ENCODE measurements around the gene TRAM2.

TRAM2 gene

GRCh38 chr6:52603000-52603795 lies 26.3 kb upstream of the TRAM2 start:
- H3K4me3 ChIP-seq (ENCODE audit: low read length) = no peak overlapping the region
- H3F3A ChIP-seq (ENCODE audit: control insufficient read depth, insufficient read depth) = no peaks in the 10 kb centered on the region
- H3K27me3 ChIP-seq (ENCODE audit: control insufficient read depth, low read length) = peaks cover 3% of the 10 kb centered on the region; the same call in 1 of the 2 replicates
- H3K9me3 ChIP-seq (ENCODE audit: control insufficient read depth, insufficient read depth, low read length) = no peaks in the 10 kb centered on the region
- H3K9me2 ChIP-seq (replicated peaks; ENCODE audit: control insufficient read depth, low read length) = no peaks in the 10 kb centered on the region
- TF ChIP-seq CTCF (IDR thresholded peaks at IDR 0.05; ENCODE audit: low read depth, low read length, poor library complexity, severe bottlenecking) (no peak), EZH2phosphoT487 (IDR thresholded peaks at IDR 0.05; ENCODE audit: borderline replicate concordance, low read length) (no peak)
- H3K4me2 ChIP-seq (ENCODE audit: low read length) = no peak overlapping the region
- H3K27ac ChIP-seq (ENCODE audit: low read depth, low read length) = no peak overlapping the region
- no peaks in the 10 kb centered on the region for H3K36me3 ChIP-seq (ENCODE audit: control insufficient read depth, low read length)
- peaks cover 7% of the 10 kb centered on the region for H3K4me1 ChIP-seq (ENCODE audit: control insufficient read depth, low read length)
- H3K79me2 ChIP-seq (ENCODE audit: control insufficient read depth, low read length) = no peaks in the 10 kb centered on the region
- H4K20me1 ChIP-seq (ENCODE audit: control insufficient read depth, insufficient read depth, low read depth, low read length) = no peaks in the 10 kb centered on the region

GRCh38 chr6:52598824-52599190 lies 21.9 kb upstream of the TRAM2 start:
- TF ChIP-seq EZH2phosphoT487 (IDR thresholded peaks at IDR 0.05; ENCODE audit: borderline replicate concordance, low read length) = no peak
- TF ChIP-seq CTCF (IDR thresholded peaks at IDR 0.05; ENCODE audit: low read depth, low read length, poor library complexity, severe bottlenecking) = no peak
- Histone ChIP-seq H4K20me1 (ENCODE audit: control insufficient read depth, insufficient read depth, low read depth, low read length) (no peaks in the 10 kb centered on the region), H3K9me3 (ENCODE audit: control insufficient read depth, insufficient read depth, low read length) (no peaks in the 10 kb centered on the region), H3K4me3 (ENCODE audit: low read length) (no peak overlapping the region), H3K27ac (ENCODE audit: low read depth, low read length) (no peak overlapping the region), H3K4me1 (ENCODE audit: control insufficient read depth, low read length) (peaks cover 39% of the 10 kb centered on the region), H3K9me2 (replicated peaks; ENCODE audit: control insufficient read depth, low read length) (no peaks in the 10 kb centered on the region), H3F3A (ENCODE audit: control insufficient read depth, insufficient read depth) (peaks cover 2% of the 10 kb centered on the region; the same call in 1 of the 2 replicates), H3K79me2 (ENCODE audit: control insufficient read depth, low read length) (no peaks in the 10 kb centered on the region), H3K4me2 (ENCODE audit: low read length) (0 out of 2 replicates have a peak overlapping the region, but pooled peaks have one; percentile 47), H3K36me3 (ENCODE audit: control insufficient read depth, low read length) (no peaks in the 10 kb centered on the region), H3K27me3 (ENCODE audit: control insufficient read depth, low read length) (no peaks in the 10 kb centered on the region)

- no peaks in the 10 kb centered on the region for H4K20me1 ChIP-seq (ENCODE audit: control insufficient read depth, insufficient read depth, low read depth, low read length)
- H3F3A ChIP-seq (ENCODE audit: control insufficient read depth, insufficient read depth) = peaks cover 2% of the 10 kb centered on the region; the same call in 1 of the 2 replicates
- no peaks in the 10 kb centered on the region for H3K36me3 ChIP-seq (ENCODE audit: control insufficient read depth, low read length)
- H3K27ac ChIP-seq (ENCODE audit: low read depth, low read length) = no peak overlapping the region
- H3K4me3 ChIP-seq (ENCODE audit: low read length) = 0 out of 2 replicates have a peak overlapping the region, but pooled peaks have one; percentile 8
- no peaks in the 10 kb centered on the region for H3K9me3 ChIP-seq (ENCODE audit: control insufficient read depth, insufficient read depth, low read length)
- peak overlapping the region; percentile 47 for H3K4me2 ChIP-seq (ENCODE audit: low read length)
- peaks cover 39% of the 10 kb centered on the region for H3K4me1 ChIP-seq (ENCODE audit: control insufficient read depth, low read length)
- H3K79me2 ChIP-seq (ENCODE audit: control insufficient read depth, low read length) = no peaks in the 10 kb centered on the region
- no peaks in the 10 kb centered on the region for H3K9me2 ChIP-seq (replicated peaks; ENCODE audit: control insufficient read depth, low read length)
- TF ChIP-seq EZH2phosphoT487 (IDR thresholded peaks at IDR 0.05; ENCODE audit: borderline replicate concordance, low read length) (no peak), CTCF (IDR thresholded peaks at IDR 0.05; ENCODE audit: low read depth, low read length, poor library complexity, severe bottlenecking) (peak; percentile 76)
- no peaks in the 10 kb centered on the region for H3K27me3 ChIP-seq (ENCODE audit: control insufficient read depth, low read length)
Measured at GRCh38 chr6:52598123-52598823, 21.4 kb upstream of the TRAM2 start.
